HepG2 (cell line): ENCODE results near the gene HIRA. TPM values are rescaled to one million over a fixed set of nuclear protein-coding genes. Genes with fewer than 3 reads are reported as not detected.

ENCODE experiments used
- ATAC-seq: fragments of 200-7000 bp; cut with Tn5 transposase; 3 replicates; pipeline ENCODE4 v1.9.1; 2020; ENCODE audit warnings: mild to moderate bottlenecking, moderate library complexity
- BruUV-seq: library from RNA; stranded (reverse); fragments of 400-500 nt; replicated peaks from 2 replicates; lab custom pipeline; 2021; lab: Mats Ljungman, UMichigan
- CTCF ChIA-PET: fragments of 300-600 bp; formaldehyde crosslinking; extraction: SDS; loops from one replicate; lab custom pipeline; 2021; ENCODE audit warnings: low total read pairs, inconsistent platforms, low intra/inter-chr PET ratio; lab: Yijun Ruan, JAX
- POLR2A ChIA-PET: fragments of 350-600 bp; sonication (Branson Sonifier 250); formaldehyde crosslinking; loops from one replicate; lab custom pipeline; 2020; ENCODE audit warnings: antibody characterized with exemption, inconsistent platforms; lab: Yijun Ruan, JAX
- DNase-seq: peaks from one replicate; pipeline ENCODE4 v3.0.0-alpha.2; 2015; ENCODE audit warnings: low spot score
- FAIRE-seq: peaks from 3 replicates; lab custom pipeline; 2011; peaks lifted over from hg19 to GRCh38; lab: Jason Lieb, UNC
- H2AFZ ChIP-seq: one replicate; pipeline ENCODE4 v1.6.1; 2011; ENCODE audit warnings: low read length, inconsistent platforms
- H3K27ac ChIP-seq: fragments of 300-600 bp; 3 replicates; pipeline ENCODE4 v1.8.0; 2011; ENCODE audit warnings: mixed run types, mild to moderate bottlenecking, mixed read lengths, low read length, inconsistent platforms; ENCODE audit not compliant: insufficient read depth; ENCODE audit errors: extremely low read length
- H3K27me3 ChIP-seq, 2 experiments: fragments of 200-600 bp in 1 of 2; 2 replicates in 1 of 2; 3 replicates in 1 of 2; pipeline versions ENCODE4 v1.6.0 to v1.8.0; 2011; ENCODE audit warnings: low read length in 2 of 2, mild to moderate bottlenecking in 2 of 2, moderate library complexity in 2 of 2, inconsistent platforms in 1 of 2; ENCODE audit not compliant: insufficient read depth in 2 of 2, control insufficient read depth in 1 of 2
- H3K36me3 ChIP-seq, 2 experiments: fragments of 200-600 bp in 1 of 2; replicated peaks in 1 of 2; 2 replicates in 1 of 2; 3 replicates in 1 of 2; pipeline versions ENCODE4 v1.5.1 to v1.8.0; 2011; ENCODE audit warnings: low read length in 2 of 2, inconsistent platforms in 1 of 2; ENCODE audit not compliant: insufficient read depth in 2 of 2, control insufficient read depth in 1 of 2
- H3K4me1 ChIP-seq: 2 replicates; pipeline ENCODE4 v1.5.1; 2012; ENCODE audit warnings: low read length, inconsistent platforms; ENCODE audit not compliant: insufficient read depth
- H3K4me2 ChIP-seq: 2 replicates; pipeline ENCODE4 v1.6.0; 2011; ENCODE audit warnings: low read depth, low read length, inconsistent platforms
- H3K4me3 ChIP-seq, 3 experiments: fragments of 200-600 bp in 1 of 3; sonication (generic), shearing (Covaris generic) in 1 of 3; replicated peaks in 1 of 3; 2 replicates each; pipeline ENCODE4 v1.5.1; 2011 to 2016; ENCODE audit warnings: low read length in 3 of 3, inconsistent platforms in 2 of 3, low read depth in 2 of 3, mild to moderate bottlenecking in 2 of 3, control low read depth in 1 of 3, mixed read lengths in 1 of 3; ENCODE audit not compliant: insufficient read depth in 1 of 3
- H3K79me2 ChIP-seq: one replicate; pipeline ENCODE4 v1.6.1; 2011; ENCODE audit warnings: low read length, inconsistent platforms; ENCODE audit not compliant: insufficient read depth
- H3K9ac ChIP-seq: 2 replicates; pipeline ENCODE4 v1.6.0; 2011; ENCODE audit warnings: mild to moderate bottlenecking, low read depth, low read length, inconsistent platforms; ENCODE audit not compliant: insufficient read depth
- H3K9me3 ChIP-seq: 2 replicates; pipeline ENCODE4 v1.5.1; 2012; ENCODE audit warnings: mild to moderate bottlenecking, low read length
- H4K20me1 ChIP-seq: 2 replicates; pipeline ENCODE4 v1.6.0; 2011; ENCODE audit warnings: inconsistent platforms, mild to moderate bottlenecking, low read length, moderate library complexity; ENCODE audit not compliant: insufficient read depth
- CBFB ChIP-seq: sonication (generic); formaldehyde crosslinking; IDR thresholded peaks from 2 replicates; pipeline ENCODE4 v1.4.0; 2020; ENCODE audit warnings: missing genetic modification reagents
- CBX5 ChIP-seq: sonication (generic); formaldehyde crosslinking; IDR thresholded peaks from 2 replicates; pipeline ENCODE4 v1.4.0; 2020; ENCODE audit warnings: missing genetic modification reagents, borderline replicate concordance
- EEA1 ChIP-seq: sonication (generic); formaldehyde crosslinking; IDR thresholded peaks from 2 replicates; pipeline ENCODE4 v1.5.1; 2020; ENCODE audit warnings: mild to moderate bottlenecking, missing genetic modification reagents, borderline replicate concordance
- HBP1 ChIP-seq: IDR thresholded peaks from 2 replicates; pipeline ENCODE4 v1.6.1; 2016; ENCODE audit warnings: low read depth, control low read depth
- KDM6A ChIP-seq: IDR thresholded peaks from 2 replicates; pipeline ENCODE4 v1.6.1; 2016; ENCODE audit warnings: low read depth
- NR2F2 ChIP-seq: IDR thresholded peaks from 2 replicates; pipeline ENCODE4 v1.6.1; 2012; ENCODE audit warnings: low read depth, inconsistent platforms, borderline replicate concordance
- NRL ChIP-seq: sonication (generic); formaldehyde crosslinking; IDR thresholded peaks from 2 replicates; pipeline ENCODE4 v1.5.0; 2020; ENCODE audit warnings: missing genetic modification reagents, mild to moderate bottlenecking, moderate library complexity, borderline replicate concordance
- SP1 ChIP-seq, 2 experiments: fragments of 450-650 bp in 1 of 2; sonication (generic) in 1 of 2; formaldehyde crosslinking in 1 of 2; IDR thresholded peaks; 2 replicates each; pipeline versions ENCODE4 v1.4.0 to v1.6.1; 2016 to 2020; ENCODE audit warnings: missing genetic modification reagents in 1 of 2
- SP4 ChIP-seq: sonication (generic); formaldehyde crosslinking; IDR thresholded peaks from 2 replicates; pipeline ENCODE4 v1.8.1; 2023; ENCODE audit warnings: mild to moderate bottlenecking, missing genetic modification reagents
- ZNF564 ChIP-seq: sonication (generic); formaldehyde crosslinking; IDR thresholded peaks from 2 replicates; pipeline ENCODE4 v1.8.1; 2023; ENCODE audit warnings: mild to moderate bottlenecking, missing genetic modification reagents
- ZNF674 ChIP-seq: sonication (generic); formaldehyde crosslinking; IDR thresholded peaks from 2 replicates; pipeline ENCODE4 v1.5.0; 2020; ENCODE audit warnings: low read depth, mild to moderate bottlenecking, missing genetic modification reagents
- ZNF766 ChIP-seq: sonication (generic); formaldehyde crosslinking; IDR thresholded peaks from 2 replicates; pipeline ENCODE4 v1.5.0; 2020; ENCODE audit warnings: missing genetic modification reagents, borderline replicate concordance
- WGBS: methylation state at CpG from one replicate; pipeline ENCODE4 v1.1.6; 2017; ENCODE audit warnings: low lambda C conversion rate; 5-methylcytosine and 5-hydroxymethylcytosine counted together
- in situ Hi-C: cut with HindIII; loops from 2 replicates; pipeline ENCODE4 v1.10.0; 2017; ENCODE audit warnings: low pct_unique_long_range_greater_than_20kb; ENCODE audit not compliant: extremely low pct_ligation_motif_present
- intact Hi-C: fragments of 100-400 bp; cut with micrococcal nuclease; formaldehyde crosslinking; loops from one replicate; pipeline ENCODE4 v1.10.0; 2022; ENCODE audit not compliant: unreplicated experiment
- polyA plus RNA-seq, 8 experiments: library from polyadenylated mRNA; depleted of rRNA in 3 of 8; stranded (reverse) in 7 of 8; unstranded in 1 of 8; fragments of >200 nt; fragmentation: Illumina TruSeq in 4 of 8; extraction: Trizol in 4 of 8; gene quantifications; 2 replicates each; pipeline versions ENCODE4 v1.2.1 to v1.2.3, GENCODE V29; 2011 to 2016; ENCODE audit warnings: low read depth in 4 of 8, missing spikeins in 1 of 8, mixed read lengths in 1 of 8; ENCODE audit not compliant: insufficient read depth in 1 of 8
- total RNA-seq, 5 experiments: library from RNA; depleted of rRNA; stranded (reverse); fragments of >200 nt; fragmentation: Illumina TruSeq; extraction: Trizol; gene quantifications; 2 replicates each; pipeline ENCODE4 v1.2.3, GENCODE V29; 2016; ENCODE audit warnings: low read depth in 1 of 5
- TF ChIP-seq, protein P1 (sequence below): sonication (generic); formaldehyde crosslinking; IDR thresholded peaks from 2 replicates; pipeline ENCODE4 v1.8.1; 2023; ENCODE audit warnings: mild to moderate bottlenecking, moderate library complexity, missing genetic modification reagents

HIRA gene
- total and polyA plus RNA-seq, 2 of the 13 experiments (the other 11 are each of a cell fraction or from before 2014, with no cell fraction given) = 21.5 to 29.2 TPM

GRCh38 chr22:19473578-19473977 is 42.0 kb upstream of the HIRA start (continued):
- TF ChIP-seq HBP1 (CRISPR knock-in tag) (no peak), ZNF564 (CRISPR knock-in tag) (no peak)

DNA sequence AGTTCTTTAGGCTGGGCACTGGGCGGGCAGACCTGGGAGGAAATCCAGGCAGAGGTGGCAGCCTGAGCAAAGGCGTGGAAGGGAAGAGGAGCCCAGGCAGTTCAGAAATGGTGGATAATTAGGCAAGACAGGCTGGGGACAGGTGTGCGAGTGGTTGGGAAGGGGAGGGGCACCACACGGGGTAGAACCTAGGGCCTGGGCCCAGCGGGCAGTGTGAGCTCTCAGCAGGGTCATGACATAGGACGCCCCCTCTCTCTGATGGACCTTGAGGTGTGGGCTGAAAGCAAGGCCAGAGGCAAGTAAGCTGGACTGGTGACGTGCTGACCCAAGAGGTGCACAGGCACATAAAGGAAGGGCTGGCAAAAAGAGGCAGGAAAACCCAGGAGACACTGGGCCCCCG is 40.7 kb upstream of the HIRA start:
- no peak overlapping the region for H3K4me2 ChIP-seq
- H3K9me3 ChIP-seq = no peaks in the 10 kb centered on the region
- intact Hi-C loops (loop anchor here (10.0 kb wide), 2 partner anchors 163 to 167 kb away; no protein-coding TSS in a partner anchor), in situ Hi-C loops (loop anchor here (10.0 kb wide), 1 partner anchor 177 kb away; the partner anchor contains the start of gene CLTCL1)
- no peaks in the 10 kb centered on the region for H3K27me3 ChIP-seq
- H3K27ac ChIP-seq = no peak overlapping the region
- H3K79me2 ChIP-seq = peaks cover 27% of the 10 kb centered on the region
- TF ChIP-seq ZNF766 (no peak), NRL (no peak), SP4 (CRISPR knock-in tag) (no peak), CBFB (no peak), NR2F2 (no peak), EEA1 (CRISPR knock-in tag) (no peak), KDM6A (CRISPR knock-in tag) (no peak), ZNF674 (CRISPR knock-in tag) (no peak), CBX5 (CRISPR knock-in tag) (no peak), SP1 (IDR thresholded peaks at IDR 0.05) (no peak), SP1 (CRISPR knock-in tag; IDR thresholded peaks at IDR 0.05) (no peak)
- TF ChIP-seq, protein P1, sequence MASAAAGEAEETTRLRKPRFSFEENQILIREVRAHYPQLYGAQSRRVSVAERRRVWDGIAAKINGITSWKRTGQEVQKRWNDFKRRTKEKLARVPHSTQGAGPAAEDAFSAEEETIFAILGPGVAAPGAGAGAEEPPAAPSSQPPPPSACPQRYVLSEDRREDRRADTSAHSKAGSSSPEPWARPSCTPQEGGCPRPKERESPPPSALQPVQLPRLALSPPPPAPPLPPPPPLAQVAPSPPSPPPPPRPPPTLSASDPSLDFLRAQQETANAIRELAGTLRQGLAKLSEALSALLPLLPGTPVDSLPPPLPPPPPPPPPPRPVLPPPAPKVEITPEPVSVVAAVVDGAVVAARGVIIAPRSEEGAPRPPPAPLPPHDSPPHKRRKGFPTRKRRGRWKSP = no peak
- H3K4me3 ChIP-seq = no peak overlapping the region
- peaks cover 10% of the 10 kb centered on the region for H3K4me1 ChIP-seq
- no peak for FAIRE-seq
- no peak overlapping the region for H3K9ac ChIP-seq
- DNase-seq = no peak
- WGBS = over 99% methylated on average over 8 of the region's 8 CpGs
- no peak for ATAC-seq
- no TSS peak for BruUV-seq
- H2AFZ ChIP-seq = no peak overlapping the region
- ChIA-PET POLR2A (no interaction called here), CTCF (no interaction called here)
- H4K20me1 ChIP-seq = peaks cover 2% of the 10 kb centered on the region; the same call in 1 of the 2 replicates
- peaks cover 26 to 71% of the 10 kb centered on the region in 2 experiments for H3K36me3 ChIP-seq
